GM19043 (cell line): ENCODE results near the gene ADGRA1.

Experiments
- ATAC-seq: cut with Tn5 transposase; IDR thresholded peaks from one replicate; pipeline ENCODE4 v1.9.1; 2021; ENCODE audit warnings: low read depth; ENCODE audit not compliant: unreplicated experiment

Gene ADGRA1

GRCh38 chr10:133075346-133076137 lies 12.2 kb upstream of the ADGRA1 start:
- no peak for ATAC-seq

GRCh38 chr10:133076274-133077038 lies 11.3 kb upstream of the ADGRA1 start:
- no peak for ATAC-seq

GRCh38 chr10:133079836-133080682 lies 7.7 kb upstream of the ADGRA1 start:
- ATAC-seq = no peak

- ATAC-seq = no peak
Measured at GRCh38 chr10:133080683-133081040, 7.1 kb upstream of the ADGRA1 start.

DNA sequence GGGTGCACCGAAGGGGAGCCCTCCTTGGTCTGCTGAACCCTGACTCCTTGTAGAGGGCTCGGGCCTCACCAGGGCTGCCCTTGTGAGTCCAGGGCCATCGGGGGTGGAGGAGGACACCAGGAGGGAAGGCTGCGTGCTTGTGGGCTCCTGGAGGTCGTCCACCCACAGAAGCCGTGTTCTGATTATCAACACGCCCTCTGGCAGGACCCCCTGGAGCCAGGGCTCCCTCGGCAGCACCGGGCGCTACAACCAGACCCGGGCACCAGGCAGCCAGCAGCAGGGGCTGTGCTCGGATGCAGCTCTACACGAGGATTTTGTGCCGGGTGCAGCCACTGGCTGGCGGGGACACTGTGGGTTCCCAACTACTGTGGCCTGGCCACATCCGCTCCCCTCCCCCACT lies 6.1 kb upstream of the ADGRA1 start:
- ATAC-seq = no peak

GRCh38 chr10:133082685-133083421 lies 4.9 kb upstream of the ADGRA1 start:
- ATAC-seq = no peak

DNA sequence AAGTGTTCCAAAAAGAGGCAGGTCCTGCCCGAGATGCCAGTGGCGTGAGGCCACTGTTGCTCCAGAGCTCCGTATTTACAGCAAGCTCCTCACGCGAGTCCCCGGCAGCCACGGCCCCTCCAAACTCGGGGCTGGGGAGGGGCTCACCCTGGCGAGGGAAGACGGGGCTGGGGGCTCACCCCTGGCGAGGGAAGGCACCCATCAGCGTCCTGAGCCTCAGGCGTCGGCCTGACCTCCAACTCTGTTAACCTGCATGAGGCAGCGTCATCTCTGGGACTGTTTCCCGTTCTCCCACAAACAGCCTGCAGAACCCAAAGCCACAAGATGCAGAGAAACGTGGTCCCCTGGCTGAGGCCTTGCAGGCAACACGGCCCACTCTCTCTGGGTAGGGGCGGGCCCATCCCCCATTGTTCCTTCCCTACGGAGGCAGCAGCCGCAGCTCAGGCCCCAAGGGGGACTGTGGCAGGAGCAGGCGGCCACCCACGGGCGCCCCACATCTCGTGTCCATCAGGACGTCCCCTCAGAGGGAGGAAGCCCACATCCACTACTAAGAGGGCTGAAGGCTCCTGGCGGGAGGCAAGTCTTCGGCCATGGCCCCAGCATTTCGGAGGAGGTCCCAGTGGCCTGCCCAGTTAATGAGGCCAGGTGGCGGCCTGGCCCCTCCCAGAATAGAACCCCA lies 4.2 kb upstream of the ADGRA1 start:
- ATAC-seq = no peak

GRCh38 chr10:133084491-133084890 lies 3.2 kb upstream of the ADGRA1 start:
- ATAC-seq = no peak

DNA sequence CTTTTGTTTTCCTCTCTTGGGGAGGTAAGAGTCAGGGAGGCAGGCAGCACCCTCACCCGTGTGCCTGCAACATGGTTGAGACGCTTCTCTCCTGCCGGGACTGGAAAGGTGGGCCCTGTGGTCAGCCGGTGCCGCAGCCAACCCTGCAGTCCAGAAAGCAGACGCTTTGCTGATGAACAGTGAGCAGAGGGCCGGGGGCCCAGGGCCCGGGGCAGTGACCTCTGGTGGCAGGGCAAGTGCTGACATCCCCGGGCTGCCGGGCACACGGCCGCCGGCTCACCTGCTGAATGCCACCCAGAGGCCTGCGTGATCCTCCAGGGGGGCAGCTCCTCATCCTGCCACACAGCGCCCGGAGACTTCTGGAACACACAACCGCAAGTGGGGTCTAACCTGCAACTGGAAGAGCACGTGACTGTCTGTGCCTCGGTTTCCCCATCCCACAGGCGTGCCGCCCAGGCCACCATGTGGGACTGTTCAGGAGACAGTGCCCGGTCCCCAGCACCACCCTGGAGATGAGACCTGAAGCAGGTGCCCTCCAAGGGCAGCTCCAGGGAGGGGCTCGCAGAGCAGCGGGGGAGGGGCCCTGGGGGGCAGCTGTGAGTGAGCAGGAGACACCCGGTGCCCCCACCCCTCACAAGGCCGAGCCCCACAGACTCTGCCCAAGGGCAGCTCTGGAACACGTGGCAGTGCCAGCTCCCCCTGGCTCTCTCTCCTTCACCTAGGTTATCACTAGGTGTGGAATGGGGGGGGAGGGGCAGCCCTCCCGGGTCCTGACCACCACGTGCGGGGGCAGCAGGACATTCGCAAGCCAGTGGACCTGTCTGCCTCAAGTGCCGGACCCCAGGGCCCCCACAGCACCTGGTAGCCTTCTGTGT lies 2.2 kb upstream of the ADGRA1 start:
- no peak for ATAC-seq

DNA sequence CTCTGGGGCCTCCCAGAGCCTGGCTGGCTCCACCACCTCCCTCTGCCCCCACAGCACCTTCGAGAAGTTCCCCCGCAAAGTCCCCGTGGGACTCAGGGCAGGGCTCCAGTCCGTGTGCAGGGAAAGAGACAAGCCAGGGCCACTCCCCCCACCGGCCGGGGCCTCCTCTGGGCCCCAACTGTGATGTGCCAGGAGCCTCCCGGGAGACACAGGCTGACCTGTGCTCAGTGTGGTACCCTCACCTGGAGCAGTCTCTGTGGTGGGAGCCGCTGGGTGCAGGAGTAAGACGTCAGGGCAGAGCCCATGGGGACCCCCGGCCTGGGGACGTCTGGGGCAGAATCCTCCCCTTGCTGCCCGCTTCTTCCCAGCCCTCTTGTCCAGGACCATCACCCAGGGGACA lies 1.5 kb upstream of the ADGRA1 start:
- no peak for ATAC-seq

- ATAC-seq = no peak
Measured at GRCh38 chr10:133087045-133087678, 562 bp upstream of the ADGRA1 start.

GRCh38 chr10:133088179-133088955 lies 643 bp downstream of the ADGRA1 start:
- ATAC-seq = no peak

GRCh38 chr10:133088956-133089800 lies 1.5 kb downstream of the ADGRA1 start:
- no peak for ATAC-seq

DNA sequence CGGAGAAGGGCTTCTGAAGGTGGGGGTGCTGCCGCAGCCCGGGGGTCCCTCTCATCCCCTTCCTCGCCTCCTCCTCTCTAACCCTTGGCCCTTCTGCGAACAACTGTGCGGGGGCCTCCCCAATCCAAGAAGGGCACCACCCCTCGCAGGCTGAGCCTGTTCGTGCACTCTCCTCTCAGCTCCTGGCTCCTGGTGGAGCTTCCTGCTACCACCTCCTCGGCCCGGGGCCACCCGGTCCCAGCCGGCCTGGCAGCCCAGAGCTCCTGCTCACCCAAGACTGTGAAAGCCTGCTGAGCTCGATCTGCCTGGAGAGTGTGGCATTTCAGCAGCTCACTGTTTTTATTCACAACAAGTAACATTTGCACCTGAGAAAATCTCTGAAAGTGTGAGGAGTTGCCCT lies 2.4 kb downstream of the ADGRA1 start:
- no peak for ATAC-seq

GRCh38 chr10:133090654-133091053 lies 2.9 kb downstream of the ADGRA1 start:
- ATAC-seq = no peak

DNA sequence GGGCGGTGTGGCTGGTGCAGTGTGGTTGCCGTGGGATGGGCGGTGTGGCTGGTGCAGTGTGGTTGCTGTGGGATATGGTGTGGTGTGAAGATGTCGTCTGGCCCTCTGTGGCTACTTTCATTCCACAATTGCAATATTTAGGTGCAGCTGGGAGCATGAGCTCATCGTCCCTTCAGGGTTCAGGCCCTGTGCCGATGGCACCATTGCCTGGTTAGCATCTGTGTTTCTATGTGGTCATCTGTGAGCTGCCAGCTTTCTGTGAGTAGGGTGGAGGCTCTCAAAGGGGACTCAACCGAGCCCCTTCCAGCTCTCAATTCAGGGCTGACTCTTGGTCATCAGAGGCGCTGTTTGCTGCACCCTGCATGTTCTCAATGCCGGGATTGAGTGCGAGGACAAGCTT lies 3.6 kb downstream of the ADGRA1 start:
- no peak for ATAC-seq

- ATAC-seq = no peak
Measured at GRCh38 chr10:133093291-133093690, 5.6 kb downstream of the ADGRA1 start.
